Thoracic aorta (tissue), 2 donors: ENCODE results near the gene CRX. TPM values are rescaled to one million over a fixed set of nuclear protein-coding genes. Genes with fewer than 3 reads are reported as not detected.
A peak's percentile ranks its signal among the peaks of the same experiment; 100 is the strongest.
"Not testable (repeated sequence)": the region's sequence is repeated elsewhere in the genome, so short reads cannot be mapped to it uniquely, and the experiment has no call there.

Experiments
- ATAC-seq: fragments of 150-250 bp; one replicate; pipeline ENCODE4 v1.8.0; 2017; ENCODE audit warnings: low read depth; ENCODE audit not compliant: insufficient number of reproducible peaks, low FRiP score
- DNase-seq: peaks from one replicate; pipeline ENCODE4 v3.0.0-alpha.2; 2020; ENCODE audit warnings: low spot score
- H3K27ac ChIP-seq, 2 donors: fragments of 200-600 bp; sonication (generic); 1 replicate in 1 of 2; 2 replicates in 1 of 2; pipeline ENCODE4 v1.5.1; 2016; ENCODE audit warnings: mild to moderate bottlenecking in 2 of 2, moderate library complexity in 2 of 2
- H3K27me3 ChIP-seq: fragments of 200-600 bp; sonication (generic); replicated peaks from 2 replicates; pipeline ENCODE4 v1.6.0; 2016; ENCODE audit warnings: mild to moderate bottlenecking; ENCODE audit not compliant: insufficient read depth
- H3K36me3 ChIP-seq: fragments of 200-600 bp; sonication (generic); one replicate; pipeline ENCODE4 v1.5.1; 2016
- H3K4me1 ChIP-seq, 2 donors: fragments of 200-600 bp; sonication (generic); 1 replicate in 1 of 2; 2 replicates in 1 of 2; pipeline versions ENCODE4 v1.5.1 to v1.6.0; 2016; ENCODE audit warnings: low read depth in 2 of 2, mild to moderate bottlenecking in 1 of 2; ENCODE audit not compliant: control insufficient read depth in 1 of 2
- H3K4me3 ChIP-seq: fragments of 200-600 bp; sonication (generic); 2 replicates; pipeline ENCODE4 v1.5.1; 2016; ENCODE audit warnings: mild to moderate bottlenecking
- H3K9me3 ChIP-seq: fragments of 200-600 bp; sonication (generic); 2 replicates; pipeline ENCODE4 v1.5.1; 2016
- total RNA-seq, 2 donors: library from RNA; depleted of rRNA; stranded (reverse); fragments of >200 nt; gene quantifications; one replicate each; pipeline versions ENCODE4 v1.1.0 to v1.2.3, GENCODE V29; 2016
- TF ChIP-seq, protein P1 (sequence below): fragments of 200-600 bp; sonication (generic); IDR thresholded peaks from one replicate; pipeline ENCODE4 v1.5.1; 2019; ENCODE audit warnings: antibody characterized with exemption

Gene CRX
- total RNA-seq, 2 donors from 2014 or later: not detected

DNA sequence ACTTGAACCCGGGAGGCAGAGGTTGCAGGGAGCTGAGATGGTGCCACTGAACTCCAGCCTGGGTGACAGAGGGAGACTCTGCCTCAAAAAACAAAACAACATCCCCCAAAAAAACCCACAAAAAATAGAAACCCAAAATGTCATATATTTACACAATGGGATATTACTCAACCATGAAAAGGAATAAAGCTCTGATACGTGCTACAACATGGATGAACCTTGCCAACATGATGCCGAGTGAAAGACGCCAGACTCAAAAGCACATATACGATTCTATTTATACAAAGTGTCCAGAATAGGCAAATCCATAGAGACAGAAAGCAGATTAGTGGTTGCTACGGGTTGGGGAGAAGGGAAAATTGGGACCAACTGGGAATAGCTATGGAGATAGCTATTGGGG, 15.3 kb upstream of the CRX start:
- TF ChIP-seq, protein P1, sequence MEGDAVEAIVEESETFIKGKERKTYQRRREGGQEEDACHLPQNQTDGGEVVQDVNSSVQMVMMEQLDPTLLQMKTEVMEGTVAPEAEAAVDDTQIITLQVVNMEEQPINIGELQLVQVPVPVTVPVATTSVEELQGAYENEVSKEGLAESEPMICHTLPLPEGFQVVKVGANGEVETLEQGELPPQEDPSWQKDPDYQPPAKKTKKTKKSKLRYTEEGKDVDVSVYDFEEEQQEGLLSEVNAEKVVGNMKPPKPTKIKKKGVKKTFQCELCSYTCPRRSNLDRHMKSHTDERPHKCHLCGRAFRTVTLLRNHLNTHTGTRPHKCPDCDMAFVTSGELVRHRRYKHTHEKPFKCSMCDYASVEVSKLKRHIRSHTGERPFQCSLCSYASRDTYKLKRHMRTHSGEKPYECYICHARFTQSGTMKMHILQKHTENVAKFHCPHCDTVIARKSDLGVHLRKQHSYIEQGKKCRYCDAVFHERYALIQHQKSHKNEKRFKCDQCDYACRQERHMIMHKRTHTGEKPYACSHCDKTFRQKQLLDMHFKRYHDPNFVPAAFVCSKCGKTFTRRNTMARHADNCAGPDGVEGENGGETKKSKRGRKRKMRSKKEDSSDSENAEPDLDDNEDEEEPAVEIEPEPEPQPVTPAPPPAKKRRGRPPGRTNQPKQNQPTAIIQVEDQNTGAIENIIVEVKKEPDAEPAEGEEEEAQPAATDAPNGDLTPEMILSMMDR: no peak
- H3K27ac ChIP-seq: no peak overlapping the region
- H3K27me3 ChIP-seq: no peaks in the 10 kb centered on the region
- H3K9me3 ChIP-seq: no peaks in the 10 kb centered on the region
- H3K4me1 ChIP-seq: no peaks in the 10 kb centered on the region
- ATAC-seq: no peak
- H3K36me3 ChIP-seq: no peaks in the 10 kb centered on the region
- no peak for DNase-seq
- no peak overlapping the region for H3K4me3 ChIP-seq

DNA sequence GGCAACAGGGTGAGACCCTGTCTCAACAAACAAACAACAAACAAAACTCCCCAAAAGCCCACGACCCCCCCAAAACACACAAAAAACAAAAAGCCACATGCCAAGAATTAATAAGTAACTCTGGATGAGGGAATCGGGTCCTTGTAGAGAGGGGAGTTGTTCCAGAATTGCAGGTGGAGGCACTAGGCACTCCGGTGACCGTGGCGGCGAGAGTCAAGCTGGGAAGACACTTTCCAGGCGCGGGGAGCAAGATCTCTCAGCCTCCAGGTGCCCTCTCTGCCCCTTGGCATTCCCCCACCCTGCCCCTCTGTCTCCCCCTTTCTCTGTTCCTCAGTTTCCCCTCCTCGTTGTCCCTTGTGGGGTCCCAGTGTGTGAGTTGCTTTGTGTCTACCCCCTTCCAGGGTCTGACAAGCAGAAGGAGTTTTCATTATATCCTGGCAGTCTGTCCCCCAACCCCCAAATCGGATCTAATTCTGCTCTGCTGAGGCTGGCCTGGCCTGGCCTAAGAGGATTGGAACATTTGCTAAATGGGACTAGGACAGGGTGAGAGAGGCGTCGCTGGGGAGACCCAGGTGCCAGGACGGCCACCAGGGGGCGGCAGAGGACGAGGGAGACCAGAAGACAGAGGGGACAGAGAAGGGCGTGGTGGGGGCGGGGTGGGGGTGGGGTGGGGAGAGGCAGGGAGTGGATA, 8.3 kb upstream of the CRX start:
- Histone ChIP-seq H3K36me3 (no peaks in the 10 kb centered on the region), H3K4me3 (no peak overlapping the region), H3K27me3 (no peaks in the 10 kb centered on the region), H3K9me3 (no peaks in the 10 kb centered on the region), H3K4me1 (no peaks in the 10 kb centered on the region), H3K27ac (no peak overlapping the region)
- ATAC-seq (no peak), DNase-seq (no peak)
- TF ChIP-seq, protein P1: peak; percentile 47

DNA sequence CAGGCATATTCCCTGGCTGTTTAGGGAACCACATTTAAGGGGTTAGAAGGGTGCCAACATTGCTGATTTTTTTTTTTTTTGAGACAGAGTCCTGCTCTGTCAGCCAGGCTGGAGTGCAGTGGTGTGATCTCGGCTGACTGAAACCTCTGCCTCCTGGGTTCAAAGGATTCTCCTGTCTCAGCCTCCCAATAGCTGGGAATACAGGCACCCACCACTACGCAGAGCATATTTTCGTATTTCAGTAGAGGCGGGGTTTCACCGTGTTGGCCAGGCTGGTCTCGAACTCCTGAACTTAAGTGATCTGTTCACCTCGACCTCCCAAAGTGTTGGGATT, 7.8 kb upstream of the CRX start:
- no peaks in the 10 kb centered on the region for H3K4me1 ChIP-seq

DNA sequence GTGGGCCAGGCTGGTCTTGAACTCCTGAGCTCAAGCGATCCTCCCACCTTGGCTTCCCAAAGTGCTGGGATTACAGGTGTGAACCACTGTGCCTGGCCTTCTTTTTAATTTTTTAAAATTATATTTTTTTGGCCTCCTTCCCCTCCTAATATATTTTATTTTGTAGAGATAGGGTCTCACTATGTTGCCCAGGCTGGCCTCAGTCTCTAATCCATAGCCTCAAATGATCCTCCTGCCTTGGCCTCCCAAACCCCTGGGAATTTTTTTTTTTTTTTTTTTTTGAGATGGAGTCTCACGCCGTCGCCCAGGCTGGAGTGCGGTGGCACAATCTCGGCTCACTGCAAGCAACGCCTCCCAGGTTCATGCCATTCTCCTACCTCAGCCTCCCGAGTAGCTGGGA, 5.5 kb upstream of the CRX start:
- H3K9me3 ChIP-seq, DNase-seq, H3K4me1 ChIP-seq, ATAC-seq, H3K36me3 ChIP-seq, H3K4me3 ChIP-seq, H3K27me3 ChIP-seq, H3K27ac ChIP-seq: not testable (repeated sequence)

More for the DNA sequence above, 7.8 kb upstream of the CRX start:
- Histone ChIP-seq H3K27ac (no peak overlapping the region), H3K4me3 (no peak overlapping the region), H3K27me3 (no peaks in the 10 kb centered on the region), H3K36me3 (no peaks in the 10 kb centered on the region), H3K9me3 (no peaks in the 10 kb centered on the region)
- DNase-seq: no peak
- TF ChIP-seq, protein P1: no peak
- ATAC-seq: no peak

DNA sequence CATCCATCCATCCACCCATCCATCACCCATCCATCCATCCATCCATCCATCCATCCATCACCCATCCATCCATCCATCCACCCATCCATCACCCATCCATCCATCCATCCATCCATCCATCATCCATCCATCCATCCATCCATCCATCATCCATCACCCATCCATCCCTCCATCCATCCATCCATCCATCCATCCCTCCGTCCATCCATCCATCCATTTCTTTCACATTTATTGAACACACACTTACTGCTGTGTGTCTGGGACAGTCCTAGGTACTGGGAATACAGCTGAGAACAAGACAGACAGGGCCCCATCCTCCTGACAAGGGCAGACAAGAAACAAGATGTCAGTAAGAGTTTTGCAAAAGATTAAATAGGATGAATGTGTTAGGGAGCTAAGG, 3.5 kb upstream of the CRX start:
- ATAC-seq: not testable (repeated sequence)

DNA sequence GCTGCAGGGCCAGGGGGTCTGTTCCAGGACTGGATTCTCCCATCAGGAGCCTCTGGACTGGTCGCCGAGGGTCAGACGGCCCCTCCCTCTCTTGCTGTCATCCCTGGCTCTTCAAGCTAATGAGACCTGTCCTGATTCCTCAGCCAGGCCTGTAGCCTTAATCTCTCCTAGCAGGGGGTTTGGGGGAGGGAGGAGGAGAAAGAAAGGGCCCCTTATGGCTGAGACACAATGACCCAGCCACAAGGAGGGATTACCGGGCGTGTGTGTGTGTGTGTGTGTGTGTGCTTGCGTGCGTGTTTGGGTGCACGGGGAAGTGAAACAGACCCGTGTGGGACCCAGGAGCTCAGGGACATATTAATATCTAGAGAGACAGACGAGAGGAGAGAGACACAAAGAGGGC, 1.9 kb upstream of the CRX start:
- ATAC-seq (no peak), DNase-seq (no peak)

More for the DNA sequence above, 3.5 kb upstream of the CRX start:
- not testable (repeated sequence) for H3K27ac ChIP-seq, DNase-seq, H3K9me3 ChIP-seq, H3K27me3 ChIP-seq, H3K36me3 ChIP-seq, H3K4me3 ChIP-seq, H3K4me1 ChIP-seq

More for the DNA sequence above, 1.9 kb upstream of the CRX start:
- Histone ChIP-seq H3K9me3 (no peaks in the 10 kb centered on the region), H3K27ac (no peak overlapping the region), H3K4me3 (no peak overlapping the region), H3K27me3 (no peaks in the 10 kb centered on the region), H3K36me3 (no peaks in the 10 kb centered on the region), H3K4me1 (no peaks in the 10 kb centered on the region)
- TF ChIP-seq, protein P1: no peak
